DND-41 (cell line): ENCODE data around the gene RGS9.
"Not testable (repeated sequence)": the region's sequence is repeated elsewhere in the genome, so short reads cannot be mapped to it uniquely, and the experiment has no call there.

Experiments
- EZH2 ChIP-seq: IDR thresholded peaks from 3 replicates; pipeline ENCODE4 v1.6.1; 2012; ENCODE audit warnings: borderline replicate concordance, low read depth, mild to moderate bottlenecking, moderate library complexity, low read length, inconsistent platforms; ENCODE audit not compliant: severe bottlenecking
- TF ChIP-seq, protein P1 (sequence below): IDR thresholded peaks from 2 replicates; pipeline ENCODE4 v1.5.1; 2012; ENCODE audit warnings: borderline replicate concordance, low read length, moderate library complexity, mild to moderate bottlenecking; ENCODE audit not compliant: poor library complexity, severe bottlenecking; ENCODE audit errors: extremely low read depth

DNA sequence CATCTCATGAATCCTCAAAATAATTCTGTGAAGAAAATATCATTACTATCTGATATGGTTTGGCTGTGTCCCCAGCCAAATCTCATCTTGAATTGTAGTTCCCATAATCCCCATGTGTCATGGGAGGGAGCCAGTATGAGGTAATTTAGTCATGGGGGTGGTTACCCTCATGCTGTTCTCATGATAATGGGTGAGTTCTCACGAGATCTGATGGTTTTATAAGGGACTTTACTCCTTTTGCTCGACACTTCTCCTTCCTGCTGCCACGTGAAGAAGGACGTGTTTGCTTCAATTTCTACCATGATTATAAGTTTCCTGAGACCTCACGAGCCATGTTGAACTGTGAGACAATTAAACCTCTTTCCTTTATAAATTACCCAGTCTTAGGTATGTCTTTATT lies 20.7 kb upstream of the RGS9 start:
- TF ChIP-seq, protein P1, sequence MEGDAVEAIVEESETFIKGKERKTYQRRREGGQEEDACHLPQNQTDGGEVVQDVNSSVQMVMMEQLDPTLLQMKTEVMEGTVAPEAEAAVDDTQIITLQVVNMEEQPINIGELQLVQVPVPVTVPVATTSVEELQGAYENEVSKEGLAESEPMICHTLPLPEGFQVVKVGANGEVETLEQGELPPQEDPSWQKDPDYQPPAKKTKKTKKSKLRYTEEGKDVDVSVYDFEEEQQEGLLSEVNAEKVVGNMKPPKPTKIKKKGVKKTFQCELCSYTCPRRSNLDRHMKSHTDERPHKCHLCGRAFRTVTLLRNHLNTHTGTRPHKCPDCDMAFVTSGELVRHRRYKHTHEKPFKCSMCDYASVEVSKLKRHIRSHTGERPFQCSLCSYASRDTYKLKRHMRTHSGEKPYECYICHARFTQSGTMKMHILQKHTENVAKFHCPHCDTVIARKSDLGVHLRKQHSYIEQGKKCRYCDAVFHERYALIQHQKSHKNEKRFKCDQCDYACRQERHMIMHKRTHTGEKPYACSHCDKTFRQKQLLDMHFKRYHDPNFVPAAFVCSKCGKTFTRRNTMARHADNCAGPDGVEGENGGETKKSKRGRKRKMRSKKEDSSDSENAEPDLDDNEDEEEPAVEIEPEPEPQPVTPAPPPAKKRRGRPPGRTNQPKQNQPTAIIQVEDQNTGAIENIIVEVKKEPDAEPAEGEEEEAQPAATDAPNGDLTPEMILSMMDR: not testable (repeated sequence)
- TF ChIP-seq EZH2: not testable (repeated sequence)
